Sigmoid colon (tissue), 7 donors: Measurements from ENCODE around the gene FBXL13. TPM values are rescaled to one million over a fixed set of nuclear protein-coding genes. Genes with fewer than 3 reads are reported as not detected.
A peak's percentile ranks its signal among the peaks of the same experiment; 100 is the strongest.
"Not testable (repeated sequence)": the region's sequence is repeated elsewhere in the genome, so short reads cannot be mapped to it uniquely, and the experiment has no call there.

Experiments used
- DNase-seq: peaks from one replicate; pipeline ENCODE4 v3.0.0-alpha.2; 2019
- H3K27ac ChIP-seq, 4 donors: fragments of 200-600 bp; sonication (generic); one replicate each; pipeline ENCODE4 v1.5.1; 2016 to 2019; ENCODE audit warnings: mild to moderate bottlenecking in 1 of 4
- H3K27me3 ChIP-seq, 3 donors: fragments of 200-600 bp; sonication (generic); one replicate each; pipeline ENCODE4 v1.5.1; 2019; ENCODE audit warnings: mild to moderate bottlenecking in 1 of 3
- H3K36me3 ChIP-seq, 4 donors: fragments of 200-600 bp; sonication (generic); one replicate each; pipeline ENCODE4 v1.5.1; 2016 to 2019
- H3K4me1 ChIP-seq, 4 donors: fragments of 200-600 bp; sonication (generic); one replicate each; pipeline ENCODE4 v1.5.1; 2017 to 2019
- H3K4me3 ChIP-seq, 4 donors: fragments of 200-600 bp; sonication (generic); one replicate each; pipeline ENCODE4 v1.5.1; 2017 to 2019; ENCODE audit warnings: mild to moderate bottlenecking in 2 of 4, moderate library complexity in 1 of 4
- H3K9me3 ChIP-seq, 4 donors: fragments of 200-600 bp in 3 of 4; sonication (generic) in 3 of 4; one replicate each; pipeline versions ENCODE4 v1.5.1 to v1.6.1; 2013 to 2019
- CTCF ChIP-seq, 4 experiments: fragments of 450-650 bp in 3 of 4; fragments of 200-600 bp in 1 of 4; IDR thresholded peaks; one replicate each; pipeline ENCODE4 v1.5.1; 2016 to 2019; ENCODE audit warnings: antibody characterized with exemption in 4 of 4, mild to moderate bottlenecking in 3 of 4, moderate library complexity in 2 of 4
- EP300 ChIP-seq, 4 donors: sonication (generic); formaldehyde crosslinking; IDR thresholded peaks; one replicate each; pipeline ENCODE4 v1.6.1; 2017; ENCODE audit warnings: antibody characterized with exemption in 4 of 4
- POLR2A ChIP-seq, 2 donors: fragments of 450-650 bp; IDR thresholded peaks; one replicate each; pipeline ENCODE4 v1.6.1; 2016; ENCODE audit warnings: antibody characterized with exemption in 2 of 2, mild to moderate bottlenecking in 2 of 2, moderate library complexity in 2 of 2
- POLR2AphosphoS5 ChIP-seq, 4 donors: sonication (generic); formaldehyde crosslinking; IDR thresholded peaks; one replicate each; pipeline ENCODE4 v1.6.1; 2017; ENCODE audit warnings: antibody characterized with exemption in 4 of 4
- whole genome bisulfite sequencing, 2 donors: extraction: QIAGEN DNeasy Blood & Tissue Kit; methylation state at CpG; one replicate each; pipeline ENCODE4 v1.1.7; 2013; 5-methylcytosine and 5-hydroxymethylcytosine counted together
- intact Hi-C: fragments of 100-400 bp; cut with DNase I; formaldehyde crosslinking; loops from one replicate; pipeline ENCODE4 v1.15.1; 2023
- polyA plus RNA-seq, 3 donors: library from polyadenylated mRNA; stranded (reverse); fragments of 200-250 nt; gene quantifications; one replicate each; pipeline ENCODE4 v1.2.3, GENCODE V29; 2013
- total RNA-seq, 4 donors: library from RNA; depleted of rRNA; stranded (reverse); fragments of >200 nt; gene quantifications; one replicate each; pipeline ENCODE4 v1.1.0, GENCODE V29; 2016
- donor health status: healthy with polysubstance abuse.
- donor health status: Bipolar disorder and iron deficiency.
- donor health status: healthy.

FBXL13 gene
- total and polyA plus RNA-seq, 7 donors, result 0.38 to 3.3 (median 2.5) TPM; not detected in 2

GRCh38 chr7:102916426-102916825, 158.2 kb downstream of the FBXL13 start:
- Histone ChIP-seq H3K27me3 (no peaks in the 10 kb centered on the region), H3K9me3 (no peaks in the 10 kb centered on the region), H3K4me3 (no peak overlapping the region), H3K27ac (no peak overlapping the region), H3K36me3 (no peaks in the 10 kb centered on the region), H3K4me1 (no peaks in the 10 kb centered on the region)
- intact Hi-C loops, result no loop called here
- TF ChIP-seq POLR2AphosphoS5 (IDR thresholded peaks at IDR 0.05) (no peak), POLR2A (IDR thresholded peaks at IDR 0.05) (no peak), CTCF (IDR thresholded peaks at IDR 0.05) (no peak), EP300 (IDR thresholded peaks at IDR 0.05) (no peak)
- 86 to 89% methylated on average over 3 of the region's 3 CpGs for WGBS, 2 donors
- DNase-seq, result no peak

- intact Hi-C loops, result no loop called here
- TF ChIP-seq CTCF (IDR thresholded peaks at IDR 0.05) (no peak), POLR2AphosphoS5 (IDR thresholded peaks at IDR 0.05) (peak in 1 of 4 donors; percentile 19)
- Histone ChIP-seq H3K36me3 (no peaks in the 10 kb centered on the region), H3K4me3 (no peak overlapping the region), H3K4me1 (no peaks in the 10 kb centered on the region), H3K27me3 (no peaks in the 10 kb centered on the region), H3K9me3 (no peaks in the 10 kb centered on the region), H3K27ac (peak overlapping the region in 2 of 4 donors; percentile 19 to 28)
- WGBS, 2 donors, result 75 to 87% methylated on average over 8 of the region's 8 CpGs
- peak; percentile 77 for DNase-seq
Observed at GRCh38 chr7:102914585-102914984, 160.0 kb downstream of the FBXL13 start.

GRCh38 chr7:102913826-102914225, 160.8 kb downstream of the FBXL13 start:
- TF ChIP-seq EP300 (IDR thresholded peaks at IDR 0.05), result no peak
- TF ChIP-seq CTCF (IDR thresholded peaks at IDR 0.05), result no peak
- no peak for TF ChIP-seq POLR2AphosphoS5 (IDR thresholded peaks at IDR 0.05)
- no peak for TF ChIP-seq POLR2A (IDR thresholded peaks at IDR 0.05)
- no peaks in the 10 kb centered on the region for H3K4me1 ChIP-seq
- 79 to 91% methylated on average over 9 of the region's 9 CpGs for WGBS, 2 donors
- no peak for DNase-seq
- intact Hi-C loops, result no loop called here
- H3K4me3 ChIP-seq, result no peak overlapping the region
- no peaks in the 10 kb centered on the region for H3K36me3 ChIP-seq
- no peaks in the 10 kb centered on the region for H3K27me3 ChIP-seq
- no peaks in the 10 kb centered on the region for H3K9me3 ChIP-seq
- peak overlapping the region in 2 of 4 donors; percentile 19 to 28 for H3K27ac ChIP-seq

- peak within 1 kb of the TSS in 3 of 4 donors; percentile 1 to 6 (median 3) for H3K4me3 ChIP-seq
- H3K27me3 ChIP-seq, result no peaks in the 10 kb centered on the region
- intact Hi-C loops, result no loop called here
- no peak for TF ChIP-seq POLR2A (IDR thresholded peaks at IDR 0.05)
- peak in 1 of 4 donors; percentile 14 for TF ChIP-seq POLR2AphosphoS5 (IDR thresholded peaks at IDR 0.05)
- H3K36me3 ChIP-seq, result no peaks in the 10 kb centered on the region
- no peaks in the 10 kb centered on the region for H3K9me3 ChIP-seq
- DNase-seq, result no peak
- no peaks in the 10 kb centered on the region for H3K4me1 ChIP-seq
- peak within 1 kb of the TSS in 2 of 4 donors; percentile 28 to 35 for H3K27ac ChIP-seq
- WGBS, 2 donors, result 58 to 81% methylated on average over 6 of the region's 6 CpGs
Observed at GRCh38 chr7:102912742-102913141, 161.9 kb downstream of the FBXL13 start, which contains the start of gene LRRC17. Gene LRRC17 (plus strand): TSS chr7:102913000. CDS start chr7:102933914, 20,914 bp downstream.

- H3K27ac ChIP-seq, result no peak overlapping the region
- H3K4me1 ChIP-seq, result no peaks in the 10 kb centered on the region
- H3K36me3 ChIP-seq, result no peaks in the 10 kb centered on the region
- TF ChIP-seq CTCF (IDR thresholded peaks at IDR 0.05) (no peak), EP300 (IDR thresholded peaks at IDR 0.05) (no peak), POLR2A (IDR thresholded peaks at IDR 0.05) (no peak)
- DNase-seq, result no peak
- H3K27me3 ChIP-seq, result no peaks in the 10 kb centered on the region
- no peak overlapping the region for H3K4me3 ChIP-seq
- intact Hi-C loops, result no loop called here
- no peaks in the 10 kb centered on the region for H3K9me3 ChIP-seq
Observed at GRCh38 chr7:102908676-102909075, 165.9 kb downstream of the FBXL13 start.

GRCh38 chr7:102903576-102903975, 171.0 kb downstream of the FBXL13 start:
- DNase-seq, H3K4me1 ChIP-seq, H3K4me3 ChIP-seq, H3K9me3 ChIP-seq, H3K27me3 ChIP-seq, intact Hi-C loops, H3K27ac ChIP-seq, H3K36me3 ChIP-seq: not testable (repeated sequence)
- 88 to 91% methylated on average over 1 of the region's 1 CpG for WGBS, 2 donors

- H3K9me3 ChIP-seq, DNase-seq, intact Hi-C loops, H3K36me3 ChIP-seq, H3K27me3 ChIP-seq, H3K4me3 ChIP-seq, H3K27ac ChIP-seq: not testable (repeated sequence)
- 88 to 89% methylated on average over 2 of the region's 2 CpGs for WGBS, 2 donors
- peaks cover 0 to 14% (median 11%) of the 10 kb centered on the region in 4 donors for H3K4me1 ChIP-seq
Observed at GRCh38 chr7:102902052-102902451, 172.5 kb downstream of the FBXL13 start.
